K562 (cell line): ENCODE results near the gene CRELD2.

Experiments used
- ATF4 ChIP-seq: fragments of 450-650 bp; formaldehyde crosslinking; IDR thresholded peaks from 2 replicates; pipeline ENCODE4 v1.4.0; 2022; ENCODE audit warnings: mild to moderate bottlenecking, moderate library complexity
- CTCF ChIP-seq, 3 experiments: IDR thresholded peaks in 2 of 3; conservative IDR thresholded peaks in 1 of 3; 2 replicates each; pipeline ENCODE4 v1.5.1; 2011 to 2012; ENCODE audit warnings: low read length in 3 of 3, mild to moderate bottlenecking in 3 of 3, control low read depth in 2 of 3, improper control_type of control experiment in 1 of 3, inconsistent platforms in 1 of 3, low read depth in 1 of 3, mixed read lengths in 1 of 3, moderate library complexity in 1 of 3; ENCODE audit not compliant: insufficient read depth in 2 of 3
- EZH2 ChIP-seq: IDR thresholded peaks from 2 replicates; pipeline ENCODE4 v1.6.1; 2012; ENCODE audit warnings: low read depth, mild to moderate bottlenecking, inconsistent platforms, low read length, borderline replicate concordance
- HMG20A ChIP-seq: fragments of 450-650 bp; formaldehyde crosslinking; conservative IDR thresholded peaks from 2 replicates; pipeline ENCODE4 v1.4.0; 2020; ENCODE audit warnings: mild to moderate bottlenecking, mixed read lengths
- RREB1 ChIP-seq: fragments of 250-450 bp; sonication (Bioruptor Pico); IDR thresholded peaks from 2 replicates; pipeline ENCODE4 v1.4.0; 2020
- SETDB1 ChIP-seq: IDR thresholded peaks from one replicate; pipeline ENCODE4 v1.6.1; 2012; ENCODE audit warnings: low read length, control low read depth, inconsistent platforms
- SIN3A ChIP-seq, 2 experiments: fragments of 150-350 bp in 1 of 2; IDR thresholded peaks; 2 replicates each; pipeline ENCODE4 v1.6.1; 2011 to 2016; ENCODE audit warnings: borderline replicate concordance in 2 of 2, low read depth in 2 of 2, low read length in 2 of 2, mild to moderate bottlenecking in 2 of 2, moderate library complexity in 2 of 2; ENCODE audit not compliant: control insufficient read depth in 1 of 2
- SMAD2 ChIP-seq: fragments of 150-350 bp; IDR thresholded peaks from 2 replicates; pipeline ENCODE4 v1.6.1; 2014; ENCODE audit warnings: low read depth, mild to moderate bottlenecking, low read length

- TF ChIP-seq CTCF (IDR thresholded peaks at IDR 0.05 in 2 of 3, conservative IDR thresholded peaks at IDR 0.05 in 1 of 3; ENCODE audit: insufficient read depth in 2 of 3, low read depth in 1 of 3, low read length in 3 of 3), result no peak
- TF ChIP-seq HMG20A (CRISPR knock-in tag), result no peak
- TF ChIP-seq SMAD2, result no peak
- no peak for TF ChIP-seq ATF4 (CRISPR knock-in tag)
- no peak for TF ChIP-seq SIN3A (IDR thresholded peaks at IDR 0.05; ENCODE audit: borderline replicate concordance in 2 of 2, control insufficient read depth in 1 of 2, low read depth in 2 of 2, low read length in 2 of 2)
- TF ChIP-seq EZH2, result no peak
- TF ChIP-seq RREB1 (CRISPR knock-in tag), result no peak
- no peak for TF ChIP-seq SETDB1
Measured at GRCh38 chr22:49950396-49950994, 32.1 kb downstream of the CRELD2 start.
